HL-60 (cell line): ENCODE results near the gene DUOXA2.

ENCODE experiments used
- POLR2AphosphoS5 ChIP-seq: IDR thresholded peaks from 2 replicates; pipeline ENCODE4 v1.6.1; 2012; ENCODE audit warnings: low read depth
- TF ChIP-seq, protein P1 (sequence below): IDR thresholded peaks from one replicate; pipeline ENCODE4 v1.5.1; 2011; ENCODE audit warnings: low read length, control low read depth, inconsistent platforms; ENCODE audit not compliant: insufficient read depth

DNA sequence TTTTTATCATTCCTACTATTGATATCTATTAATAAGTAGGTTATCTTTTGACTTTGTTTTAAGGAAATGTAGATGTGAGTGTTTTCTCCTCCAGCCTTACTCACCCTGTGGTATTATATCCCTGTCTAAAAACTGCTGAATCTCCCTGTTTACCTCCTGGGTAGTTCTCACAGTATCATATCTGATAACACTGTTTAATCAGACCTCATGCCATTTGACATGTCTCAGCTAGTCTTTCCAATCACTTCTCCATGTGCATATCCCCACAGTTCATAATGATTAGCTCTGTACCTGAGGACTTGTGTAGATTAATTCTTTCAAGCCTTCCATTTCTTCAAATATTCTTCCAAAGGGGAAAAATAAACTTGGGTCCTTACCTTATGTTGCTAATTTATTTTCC, 30.9 kb upstream of the DUOXA2 start:
- TF ChIP-seq, protein P1, sequence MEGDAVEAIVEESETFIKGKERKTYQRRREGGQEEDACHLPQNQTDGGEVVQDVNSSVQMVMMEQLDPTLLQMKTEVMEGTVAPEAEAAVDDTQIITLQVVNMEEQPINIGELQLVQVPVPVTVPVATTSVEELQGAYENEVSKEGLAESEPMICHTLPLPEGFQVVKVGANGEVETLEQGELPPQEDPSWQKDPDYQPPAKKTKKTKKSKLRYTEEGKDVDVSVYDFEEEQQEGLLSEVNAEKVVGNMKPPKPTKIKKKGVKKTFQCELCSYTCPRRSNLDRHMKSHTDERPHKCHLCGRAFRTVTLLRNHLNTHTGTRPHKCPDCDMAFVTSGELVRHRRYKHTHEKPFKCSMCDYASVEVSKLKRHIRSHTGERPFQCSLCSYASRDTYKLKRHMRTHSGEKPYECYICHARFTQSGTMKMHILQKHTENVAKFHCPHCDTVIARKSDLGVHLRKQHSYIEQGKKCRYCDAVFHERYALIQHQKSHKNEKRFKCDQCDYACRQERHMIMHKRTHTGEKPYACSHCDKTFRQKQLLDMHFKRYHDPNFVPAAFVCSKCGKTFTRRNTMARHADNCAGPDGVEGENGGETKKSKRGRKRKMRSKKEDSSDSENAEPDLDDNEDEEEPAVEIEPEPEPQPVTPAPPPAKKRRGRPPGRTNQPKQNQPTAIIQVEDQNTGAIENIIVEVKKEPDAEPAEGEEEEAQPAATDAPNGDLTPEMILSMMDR, result no peak
- no peak for TF ChIP-seq POLR2AphosphoS5
